ENCODE measurements around the gene UNC5B.
"Not testable (repeated sequence)": the region's sequence is repeated elsewhere in the genome, so short reads cannot be mapped to it uniquely, and the experiment has no call there.

- TF ChIP-seq EZH2 (IDR thresholded peaks at IDR 0.05); POLR2AphosphoS5 (IDR thresholded peaks at IDR 0.05; ENCODE audit: borderline replicate concordance, low read depth, low read length); FOXP2 (optimal IDR thresholded peaks at IDR 0.05; ENCODE audit: control extremely low read depth, extremely low read length, insufficient read depth): not testable (repeated sequence)
Measured at GRCh38 chr10:71219236-71219917, 7.0 kb downstream of the UNC5B start.
